Prostate gland (tissue), 2 donors: ENCODE results near the gene PLXND1. TPM values are rescaled to one million over a fixed set of nuclear protein-coding genes. Genes with fewer than 3 reads are reported as not detected.
"Not testable (repeated sequence)": the region's sequence is repeated elsewhere in the genome, so short reads cannot be mapped to it uniquely, and the experiment has no call there.

Experiments used
- DNase-seq: peaks from one replicate; pipeline ENCODE4 v3.0.0-alpha.2; 2019; ENCODE audit warnings: low spot score
- H3K27ac ChIP-seq, 2 donors: fragments of 200-600 bp; sonication (generic); 2 replicates each; pipeline ENCODE4 v1.5.1; 2017 to 2019
- H3K27me3 ChIP-seq: fragments of 200-600 bp; sonication (generic); replicated peaks from 2 replicates; pipeline ENCODE4 v1.5.1; 2019; ENCODE audit not compliant: insufficient read depth
- H3K36me3 ChIP-seq, 2 donors: fragments of 200-600 bp; sonication (generic); 1 replicate in 1 of 2; 2 replicates in 1 of 2; pipeline versions ENCODE4 v1.5.1 to v1.8.1; 2017 to 2019
- H3K4me1 ChIP-seq: fragments of 200-600 bp; sonication (generic); replicated peaks from 2 replicates; pipeline ENCODE4 v1.5.1; 2019
- H3K4me3 ChIP-seq, 2 donors: fragments of 200-600 bp; sonication (generic); 2 replicates each; pipeline ENCODE4 v1.5.1; 2017 to 2019
- H3K9me3 ChIP-seq: fragments of 200-600 bp; sonication (generic); 2 replicates; pipeline ENCODE4 v1.5.1; 2017
- POLR2A ChIP-seq: fragments of 450-650 bp; IDR thresholded peaks from one replicate; pipeline ENCODE4 v1.6.1; 2016; ENCODE audit warnings: antibody characterized with exemption, mild to moderate bottlenecking
- POLR2AphosphoS5 ChIP-seq: sonication (generic); formaldehyde crosslinking; IDR thresholded peaks from one replicate; pipeline ENCODE4 v1.6.1; 2017; ENCODE audit warnings: antibody characterized with exemption
- WGBS: methylation state at CpG from one replicate; pipeline ENCODE4 v1.1.5; 2018; 5-methylcytosine and 5-hydroxymethylcytosine counted together
- intact Hi-C: fragments of 100-400 bp; cut with DNase I; formaldehyde crosslinking; loops from one replicate; pipeline ENCODE4 v1.14.2; 2022
- total RNA-seq, 2 donors: library from RNA; depleted of rRNA; stranded (reverse); fragments of >200 nt; gene quantifications; one replicate each; pipeline ENCODE4 v1.1.0, GENCODE V29; 2016
- TF ChIP-seq, protein P1 (sequence below), 4 experiments: fragments of 200-600 bp in 2 of 4; fragments of 450-650 bp in 2 of 4; sonication (generic) in 2 of 4; IDR thresholded peaks; 1 replicate in 3 of 4; 2 replicates in 1 of 4; pipeline ENCODE4 v1.5.1; 2016 to 2019; ENCODE audit warnings: antibody characterized with exemption in 4 of 4, mild to moderate bottlenecking in 2 of 4, moderate library complexity in 2 of 4

The PLXND1 gene
- total RNA-seq, 2 donors from 2014 or later = 19.7 to 83.6 TPM

DNA sequence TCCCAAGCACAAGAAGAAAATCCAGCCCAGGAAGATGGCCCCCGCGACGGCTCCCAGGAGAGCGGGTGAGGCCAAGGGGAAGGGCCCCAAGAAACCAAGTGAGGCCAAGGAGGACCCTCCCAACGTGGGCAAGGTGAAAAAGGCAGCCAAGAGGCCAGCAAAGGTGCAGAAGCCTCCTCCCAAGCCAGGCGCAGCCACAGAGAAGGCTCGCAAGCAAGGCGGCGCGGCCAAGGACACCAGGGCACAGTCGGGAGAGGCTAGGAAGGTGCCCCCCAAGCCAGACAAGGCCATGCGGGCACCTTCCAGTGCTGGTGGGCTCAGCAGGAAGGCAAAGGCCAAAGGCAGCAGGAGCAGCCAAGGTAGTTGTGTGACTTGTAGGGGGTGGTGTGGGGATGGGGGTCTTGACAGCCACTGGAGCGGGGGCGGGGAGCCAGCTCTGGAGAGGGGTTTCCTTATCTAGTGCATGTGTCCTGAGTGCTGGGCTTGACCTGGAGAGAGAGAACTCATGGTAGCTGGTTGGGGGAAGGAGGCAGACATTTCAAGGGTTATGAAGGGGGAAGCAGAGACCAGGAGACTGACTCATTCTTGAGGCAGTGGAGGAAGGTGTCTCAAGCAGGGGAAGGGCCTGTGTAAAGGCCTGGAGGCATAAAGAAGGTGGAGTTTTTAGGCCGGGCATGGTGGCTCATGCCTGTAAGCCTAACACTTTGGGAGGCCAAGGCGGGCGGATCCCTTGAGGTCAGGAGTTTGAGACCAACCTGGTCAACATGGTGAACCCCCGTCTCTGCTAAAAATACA, 57.3 kb downstream of the PLXND1 start:
- no peak for DNase-seq
- H3K36me3 ChIP-seq = no peaks in the 10 kb centered on the region
- H3K4me1 ChIP-seq = no peaks in the 10 kb centered on the region
- H3K9me3 ChIP-seq = no peaks in the 10 kb centered on the region
- no peak overlapping the region for H3K27ac ChIP-seq
- TF ChIP-seq, protein P1, sequence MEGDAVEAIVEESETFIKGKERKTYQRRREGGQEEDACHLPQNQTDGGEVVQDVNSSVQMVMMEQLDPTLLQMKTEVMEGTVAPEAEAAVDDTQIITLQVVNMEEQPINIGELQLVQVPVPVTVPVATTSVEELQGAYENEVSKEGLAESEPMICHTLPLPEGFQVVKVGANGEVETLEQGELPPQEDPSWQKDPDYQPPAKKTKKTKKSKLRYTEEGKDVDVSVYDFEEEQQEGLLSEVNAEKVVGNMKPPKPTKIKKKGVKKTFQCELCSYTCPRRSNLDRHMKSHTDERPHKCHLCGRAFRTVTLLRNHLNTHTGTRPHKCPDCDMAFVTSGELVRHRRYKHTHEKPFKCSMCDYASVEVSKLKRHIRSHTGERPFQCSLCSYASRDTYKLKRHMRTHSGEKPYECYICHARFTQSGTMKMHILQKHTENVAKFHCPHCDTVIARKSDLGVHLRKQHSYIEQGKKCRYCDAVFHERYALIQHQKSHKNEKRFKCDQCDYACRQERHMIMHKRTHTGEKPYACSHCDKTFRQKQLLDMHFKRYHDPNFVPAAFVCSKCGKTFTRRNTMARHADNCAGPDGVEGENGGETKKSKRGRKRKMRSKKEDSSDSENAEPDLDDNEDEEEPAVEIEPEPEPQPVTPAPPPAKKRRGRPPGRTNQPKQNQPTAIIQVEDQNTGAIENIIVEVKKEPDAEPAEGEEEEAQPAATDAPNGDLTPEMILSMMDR (IDR thresholded peaks at IDR 0.05) = no peak
- H3K4me3 ChIP-seq = no peak overlapping the region
- H3K27me3 ChIP-seq = no peaks in the 10 kb centered on the region
- intact Hi-C loops = no loop called here
- WGBS = 85% methylated on average over 18 of the region's 18 CpGs

DNA sequence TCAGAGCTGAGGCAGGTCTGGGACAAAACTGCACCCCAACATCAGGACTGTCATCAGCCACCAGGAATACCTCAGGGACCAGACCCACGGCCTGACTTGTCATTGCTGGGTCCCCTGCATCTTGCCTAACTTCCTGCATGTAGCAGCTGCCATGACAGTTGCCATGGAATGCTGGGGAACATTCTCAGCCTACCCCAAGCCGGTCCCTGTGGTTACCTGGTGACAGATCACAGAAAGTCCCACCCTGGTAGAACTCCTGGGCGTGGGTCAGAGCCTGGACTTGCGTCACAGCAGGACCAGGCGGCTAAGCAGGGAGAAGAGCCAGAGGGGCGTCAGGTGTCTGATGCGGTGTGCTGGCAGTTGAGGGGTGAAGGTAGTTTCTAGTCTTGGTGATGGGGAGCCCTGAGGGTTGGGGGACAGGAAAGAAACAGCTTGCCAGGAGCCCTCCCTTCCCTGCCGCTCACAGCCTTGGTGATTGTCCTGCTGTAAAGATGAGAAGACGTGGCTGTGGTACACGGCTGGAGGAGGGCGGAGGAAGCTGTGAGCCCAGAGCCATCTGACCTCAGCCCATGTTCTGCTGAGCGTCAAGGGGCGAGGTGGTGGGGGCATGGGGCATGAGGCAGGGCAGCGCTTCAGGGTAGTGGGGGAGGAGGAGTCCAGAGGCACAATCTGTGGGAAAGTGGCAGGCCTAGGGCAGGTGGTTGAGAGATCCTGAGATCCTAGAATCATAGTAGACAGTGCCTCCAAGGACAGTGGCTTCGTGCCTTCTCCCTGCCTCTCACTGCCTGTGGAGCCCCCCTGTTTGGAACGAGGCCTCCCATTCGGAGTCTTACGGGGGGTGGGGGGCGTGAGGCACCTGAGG, 58.1 kb downstream of the PLXND1 start:
- Histone ChIP-seq H3K4me1 (no peaks in the 10 kb centered on the region), H3K27ac (no peak overlapping the region), H3K36me3 (no peaks in the 10 kb centered on the region), H3K9me3 (no peaks in the 10 kb centered on the region), H3K27me3 (no peaks in the 10 kb centered on the region), H3K4me3 (no peak overlapping the region)
- DNase-seq = no peak
- TF ChIP-seq, protein P1 (IDR thresholded peaks at IDR 0.05) = no peak
- TF ChIP-seq POLR2AphosphoS5 (no peak), POLR2A (no peak)
- intact Hi-C loops = no loop called here
- 87% methylated on average over 19 of the region's 19 CpGs for WGBS

DNA sequence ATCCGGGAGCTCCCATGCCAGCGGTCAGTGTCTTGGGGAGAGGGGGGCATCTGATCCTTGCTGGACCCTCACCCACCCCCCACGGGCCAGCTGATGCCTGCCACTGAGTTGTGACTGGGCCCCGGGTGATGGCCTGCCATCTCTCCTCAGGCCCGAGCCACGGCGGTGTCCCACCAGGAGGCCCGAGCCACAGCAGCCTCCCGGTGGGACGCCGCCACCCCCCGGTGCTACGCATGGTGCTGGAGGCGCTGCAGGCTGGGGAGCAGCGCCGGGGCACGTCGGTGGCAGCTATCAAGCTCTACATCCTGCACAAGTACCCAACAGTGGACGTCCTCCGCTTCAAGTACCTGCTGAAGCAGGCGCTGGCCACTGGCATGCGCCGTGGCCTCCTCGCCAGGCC, 59.2 kb downstream of the PLXND1 start:
- Histone ChIP-seq H3K9me3 (no peaks in the 10 kb centered on the region), H3K4me3 (no peak overlapping the region), H3K27ac (no peak overlapping the region), H3K4me1 (no peaks in the 10 kb centered on the region), H3K36me3 (no peaks in the 10 kb centered on the region), H3K27me3 (no peaks in the 10 kb centered on the region)
- TF ChIP-seq POLR2AphosphoS5 (no peak), POLR2A (no peak)
- TF ChIP-seq, protein P1 (IDR thresholded peaks at IDR 0.05) = no peak
- 96% methylated on average over 23 of the region's 24 CpGs for WGBS
- intact Hi-C loops = no loop called here
- DNase-seq = no peak

DNA sequence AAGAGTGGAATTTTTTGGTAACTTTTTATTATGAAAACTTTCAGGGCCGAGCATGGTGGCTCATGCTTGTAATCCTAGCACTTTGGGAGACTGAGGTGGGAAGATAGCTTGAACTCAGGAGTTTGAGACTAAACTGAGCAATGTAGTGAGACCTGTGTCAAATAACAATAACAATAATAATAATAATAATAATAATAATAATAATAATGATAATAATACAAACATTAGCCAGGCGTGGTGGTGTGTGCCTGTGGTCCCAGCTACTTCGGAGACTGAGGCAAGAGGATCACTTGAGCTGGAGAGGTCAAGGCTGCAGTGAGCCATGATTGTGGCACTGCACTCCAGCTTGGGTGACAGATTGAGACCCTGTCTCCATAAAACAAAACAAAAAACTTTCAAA, 60.5 kb downstream of the PLXND1 start:
- H3K36me3 ChIP-seq, H3K9me3 ChIP-seq, H3K4me1 ChIP-seq, H3K4me3 ChIP-seq, H3K27me3 ChIP-seq, H3K27ac ChIP-seq, intact Hi-C loops, DNase-seq: not testable (repeated sequence)
- 92% methylated on average over 3 of the region's 3 CpGs for WGBS

DNA sequence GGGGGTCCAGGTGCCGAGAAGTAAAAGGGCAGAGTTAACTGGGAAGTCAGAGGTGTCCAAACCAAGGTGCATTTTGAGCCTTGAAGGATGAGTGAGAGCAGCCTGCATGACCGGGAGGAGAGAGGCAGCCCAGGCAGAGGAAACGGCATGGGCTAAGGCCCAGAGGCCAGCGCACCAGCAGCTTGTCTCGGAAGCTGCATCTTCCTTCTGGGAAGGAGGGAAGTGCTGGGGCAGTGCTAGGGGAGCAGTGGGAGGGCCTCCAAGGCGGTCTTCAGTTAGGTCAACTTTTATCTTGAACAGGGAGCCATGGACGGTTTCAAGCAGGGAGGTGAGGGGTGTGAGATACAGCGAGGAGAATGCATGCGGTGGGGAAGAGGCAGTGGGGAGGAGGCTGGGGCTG, 62.5 kb downstream of the PLXND1 start:
- no peaks in the 10 kb centered on the region for H3K27me3 ChIP-seq
- H3K36me3 ChIP-seq = no peaks in the 10 kb centered on the region
- TF ChIP-seq POLR2AphosphoS5 (no peak), POLR2A (no peak)
- TF ChIP-seq, protein P1 (IDR thresholded peaks at IDR 0.05) = no peak
- H3K9me3 ChIP-seq = no peaks in the 10 kb centered on the region
- intact Hi-C loops = no loop called here
- WGBS = 81% methylated on average over 9 of the region's 9 CpGs
- no peak for DNase-seq
- H3K27ac ChIP-seq = no peak overlapping the region
- H3K4me1 ChIP-seq = no peaks in the 10 kb centered on the region
- no peak overlapping the region for H3K4me3 ChIP-seq
